Stomach (tissue), 9 donors: ENCODE data around the gene HTR7. TPM values are rescaled to one million over a fixed set of nuclear protein-coding genes. Genes with fewer than 3 reads are reported as not detected.

ENCODE experiments used
- DNase-seq, 2 donors: peaks; one replicate each; pipeline versions ENCODE4 v3.0.0 to v3.0.0-alpha.2; 2013 to 2019
- H3K27ac ChIP-seq, 5 donors: fragments of 200-600 bp in 4 of 5; sonication (generic) in 4 of 5; one replicate each; pipeline ENCODE4 v1.5.1; 2013 to 2019; ENCODE audit warnings: mild to moderate bottlenecking in 1 of 5, moderate library complexity in 1 of 5
- H3K27me3 ChIP-seq, 3 donors: fragments of 200-600 bp; sonication (generic); one replicate each; pipeline ENCODE4 v1.5.1; 2017 to 2019; ENCODE audit warnings: mixed run types in 1 of 3
- H3K36me3 ChIP-seq, 4 donors: fragments of 200-600 bp; sonication (generic); 1 replicate in 3 of 4; 2 replicates in 1 of 4; pipeline ENCODE4 v1.5.1; 2016 to 2019
- H3K4me1 ChIP-seq, 4 donors: fragments of 200-600 bp; sonication (generic); one replicate each; pipeline ENCODE4 v1.5.1; 2016 to 2019
- H3K4me3 ChIP-seq, 4 donors: fragments of 200-600 bp; sonication (generic) in 3 of 4; one replicate each; pipeline ENCODE4 v1.5.1; 2016 to 2019; ENCODE audit warnings: mild to moderate bottlenecking in 1 of 4
- H3K9me3 ChIP-seq, 4 donors: fragments of 200-600 bp; sonication (generic); one replicate each; pipeline ENCODE4 v1.5.1; 2016 to 2019
- EP300 ChIP-seq: sonication (generic); formaldehyde crosslinking; IDR thresholded peaks from one replicate; pipeline ENCODE4 v1.6.1; 2017; ENCODE audit warnings: antibody characterized with exemption
- POLR2A ChIP-seq, 4 donors: fragments of 450-650 bp; IDR thresholded peaks; one replicate each; pipeline ENCODE4 v1.6.1; 2016; ENCODE audit warnings: antibody characterized with exemption in 4 of 4, control low read depth in 2 of 4, mild to moderate bottlenecking in 1 of 4, moderate library complexity in 1 of 4
- POLR2AphosphoS5 ChIP-seq, 3 donors: sonication (generic); formaldehyde crosslinking; IDR thresholded peaks; one replicate each; pipeline ENCODE4 v1.6.1; 2016; ENCODE audit warnings: antibody characterized with exemption in 3 of 3
- WGBS, 5 donors: extraction: QIAGEN DNeasy Blood & Tissue Kit in 3 of 5; methylation state at CpG; one replicate each; pipeline versions ENCODE4 v1.1.5 to v1.1.7; 2013 to 2018; 5-methylcytosine and 5-hydroxymethylcytosine counted together
- intact Hi-C: fragments of 100-400 bp; cut with DNase I; formaldehyde crosslinking; loops from one replicate; pipeline ENCODE4 v1.15.1; 2023; ENCODE audit warnings: low total_unique reads
- polyA plus RNA-seq, 3 donors: library from polyadenylated mRNA; stranded (reverse); fragments of 200-250 nt; gene quantifications; one replicate each; pipeline ENCODE4 v1.2.3, GENCODE V29; 2013
- total RNA-seq, 5 donors: library from RNA; depleted of rRNA; stranded (reverse); fragments of >200 nt; gene quantifications; one replicate each; pipeline versions ENCODE4 v1.1.0 to v1.2.3, GENCODE V29; 2014 to 2016
- TF ChIP-seq, protein P1 (sequence below), 7 experiments: fragments of 450-650 bp in 4 of 7; fragments of 200-600 bp in 3 of 7; sonication (generic) in 3 of 7; IDR thresholded peaks; one replicate each; pipeline ENCODE4 v1.5.1; 2016 to 2019; ENCODE audit warnings: antibody characterized with exemption in 7 of 7, control low read depth in 2 of 7, mild to moderate bottlenecking in 1 of 7
- donor health status: healthy with polysubstance abuse.
- donor health status: Bipolar disorder and iron deficiency.
- donor health status: healthy.

HTR7 gene
- total and polyA plus RNA-seq, 8 donors, result 0.28 to 7.1 (median 1.8) TPM; not detected in 2

DNA sequence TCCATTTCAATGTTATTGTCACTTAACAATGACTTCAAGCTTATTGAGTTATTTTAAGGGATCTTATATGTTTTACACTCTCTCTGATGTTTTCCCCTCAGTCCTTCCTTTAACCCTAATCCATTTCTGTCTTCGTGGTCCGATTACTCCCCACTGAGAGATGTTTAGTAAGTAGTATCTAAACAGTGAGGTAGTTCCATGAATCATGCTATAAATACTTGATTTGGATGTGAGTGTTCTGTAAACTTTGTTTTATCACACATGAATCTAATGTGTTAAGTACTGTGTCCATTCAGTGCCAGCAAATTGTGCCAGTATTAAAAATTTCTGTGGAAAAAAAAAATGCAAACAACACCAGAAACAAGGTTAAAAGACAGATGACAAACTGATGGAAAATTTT lies 32.5 kb upstream of the HTR7 start:
- intact Hi-C loops, result loop anchor here (10.0 kb wide), 1 partner anchor 364 kb away; no protein-coding TSS in a partner anchor
- Histone ChIP-seq H3K36me3 (peaks cover 16 to 98% (median 92%) of the 10 kb centered on the region in 4 donors), H3K27ac (no peak overlapping the region), H3K9me3 (no peaks in the 10 kb centered on the region), H3K4me1 (peaks cover 11 to 34% (median 23%) of the 10 kb centered on the region in 4 donors), H3K4me3 (no peak overlapping the region), H3K27me3 (no peaks in the 10 kb centered on the region)
- TF ChIP-seq EP300, result no peak
- TF ChIP-seq POLR2A (IDR thresholded peaks at IDR 0.05), result no peak
- TF ChIP-seq, protein P1, sequence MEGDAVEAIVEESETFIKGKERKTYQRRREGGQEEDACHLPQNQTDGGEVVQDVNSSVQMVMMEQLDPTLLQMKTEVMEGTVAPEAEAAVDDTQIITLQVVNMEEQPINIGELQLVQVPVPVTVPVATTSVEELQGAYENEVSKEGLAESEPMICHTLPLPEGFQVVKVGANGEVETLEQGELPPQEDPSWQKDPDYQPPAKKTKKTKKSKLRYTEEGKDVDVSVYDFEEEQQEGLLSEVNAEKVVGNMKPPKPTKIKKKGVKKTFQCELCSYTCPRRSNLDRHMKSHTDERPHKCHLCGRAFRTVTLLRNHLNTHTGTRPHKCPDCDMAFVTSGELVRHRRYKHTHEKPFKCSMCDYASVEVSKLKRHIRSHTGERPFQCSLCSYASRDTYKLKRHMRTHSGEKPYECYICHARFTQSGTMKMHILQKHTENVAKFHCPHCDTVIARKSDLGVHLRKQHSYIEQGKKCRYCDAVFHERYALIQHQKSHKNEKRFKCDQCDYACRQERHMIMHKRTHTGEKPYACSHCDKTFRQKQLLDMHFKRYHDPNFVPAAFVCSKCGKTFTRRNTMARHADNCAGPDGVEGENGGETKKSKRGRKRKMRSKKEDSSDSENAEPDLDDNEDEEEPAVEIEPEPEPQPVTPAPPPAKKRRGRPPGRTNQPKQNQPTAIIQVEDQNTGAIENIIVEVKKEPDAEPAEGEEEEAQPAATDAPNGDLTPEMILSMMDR (IDR thresholded peaks at IDR 0.05), result no peak
- TF ChIP-seq POLR2AphosphoS5 (IDR thresholded peaks at IDR 0.05), result no peak
- 67 to 86% (median 81%) methylated on average over 2 of the region's 2 CpGs for WGBS, 5 donors
- no peak for DNase-seq

DNA sequence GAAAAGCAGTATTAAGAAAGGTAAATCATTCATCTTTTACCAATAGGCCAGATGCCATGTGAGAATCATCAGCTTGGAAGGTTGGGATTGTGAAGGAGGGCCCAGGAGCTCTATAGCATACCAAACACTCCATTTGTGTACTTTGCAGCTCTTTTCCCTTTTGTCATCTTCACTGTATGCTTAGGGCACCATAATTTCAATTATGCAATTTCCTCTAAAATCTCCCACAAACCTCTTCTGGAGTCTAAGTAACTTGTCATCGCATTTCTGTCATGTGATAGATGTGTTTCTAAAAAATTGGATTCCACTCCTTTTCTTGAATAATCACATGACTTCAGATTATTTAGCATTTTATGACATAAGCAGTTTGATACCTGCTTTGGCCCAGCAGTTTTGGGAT lies 31.8 kb upstream of the HTR7 start:
- DNase-seq, result no peak
- Histone ChIP-seq H3K36me3 (peaks cover 16 to 95% (median 86%) of the 10 kb centered on the region in 4 donors), H3K4me3 (no peak overlapping the region), H3K27ac (no peak overlapping the region), H3K4me1 (peaks cover 11 to 41% (median 28%) of the 10 kb centered on the region in 4 donors), H3K9me3 (no peaks in the 10 kb centered on the region), H3K27me3 (no peaks in the 10 kb centered on the region)
- intact Hi-C loops, result loop anchor here (10.0 kb wide), 1 partner anchor 365 kb away; no protein-coding TSS in a partner anchor
- TF ChIP-seq, protein P1 (IDR thresholded peaks at IDR 0.05), result no peak
- TF ChIP-seq POLR2AphosphoS5 (IDR thresholded peaks at IDR 0.05) (no peak), POLR2A (IDR thresholded peaks at IDR 0.05) (no peak), EP300 (no peak)
- WGBS, 5 donors, result 88 to 97% (median 89%) methylated on average over 1 of the region's 1 CpG

DNA sequence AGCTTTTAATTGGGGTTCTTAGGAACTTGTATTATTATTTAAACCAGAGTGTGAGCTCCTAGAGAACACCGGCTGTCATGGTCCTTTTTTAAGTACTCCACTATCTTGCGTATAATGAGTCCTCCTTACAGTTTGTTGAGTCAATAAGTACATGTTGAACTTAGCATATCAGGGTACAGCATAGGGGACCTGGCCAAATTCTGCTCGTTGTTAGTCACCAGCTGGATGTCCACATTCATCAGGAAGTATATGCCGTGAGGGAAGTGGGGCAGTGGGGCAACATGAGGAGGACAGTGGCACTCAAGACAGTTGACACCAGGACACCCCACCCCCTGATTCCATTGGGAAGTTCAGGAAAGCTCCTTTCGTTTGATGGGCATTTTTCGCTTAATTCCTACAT lies 30.5 kb upstream of the HTR7 start:
- H3K27ac ChIP-seq, result peak overlapping the region in 3 of 5 donors; percentile 38 to 58 (median 41)
- peaks cover 13 to 82% (median 73%) of the 10 kb centered on the region in 4 donors for H3K36me3 ChIP-seq

DNA sequence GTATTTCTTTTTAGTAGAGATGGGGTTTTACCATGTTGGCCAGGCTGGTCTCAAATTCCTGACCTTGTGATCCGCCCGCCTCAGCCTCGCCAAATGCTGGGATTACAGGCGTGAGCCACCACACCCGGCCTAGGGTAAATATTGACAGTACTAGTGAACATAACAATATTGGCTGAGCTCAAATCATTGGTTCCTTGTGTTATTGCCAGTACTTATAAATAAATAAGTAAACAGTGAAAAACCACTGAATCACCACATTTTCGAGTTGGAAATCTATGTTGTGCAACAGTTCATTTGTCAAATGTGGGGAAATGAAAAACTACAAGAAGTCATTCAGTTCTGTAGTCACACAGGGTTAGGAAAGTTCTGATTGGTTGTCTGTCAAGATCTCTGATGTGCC lies 29.7 kb upstream of the HTR7 start:
- TF ChIP-seq POLR2AphosphoS5 (IDR thresholded peaks at IDR 0.05) (peak in 2 of 3 donors; percentile 10 to 49), POLR2A (IDR thresholded peaks at IDR 0.05) (no peak), EP300 (no peak)
- TF ChIP-seq, protein P1 (IDR thresholded peaks at IDR 0.05), result no peak
- DNase-seq, result peak in 1 of 2 donors; percentile 60
- intact Hi-C loops, result no loop called here
- peaks cover 11 to 47% (median 33%) of the 10 kb centered on the region in 4 donors for H3K4me1 ChIP-seq
- H3K36me3 ChIP-seq, result peaks cover 7 to 79% (median 71%) of the 10 kb centered on the region in 4 donors
- H3K27ac ChIP-seq, result peak overlapping the region in 3 of 5 donors; percentile 38 to 58 (median 41)
- no peaks in the 10 kb centered on the region for H3K9me3 ChIP-seq
- WGBS, 5 donors, result 19 to 61% (median 43%) methylated on average over 6 of the region's 6 CpGs
- no peaks in the 10 kb centered on the region for H3K27me3 ChIP-seq
- no peak overlapping the region for H3K4me3 ChIP-seq

More for the DNA sequence above, 30.5 kb upstream of the HTR7 start:
- Histone ChIP-seq H3K4me3 (no peak overlapping the region), H3K27me3 (no peaks in the 10 kb centered on the region), H3K4me1 (peaks cover 11 to 47% (median 33%) of the 10 kb centered on the region in 4 donors), H3K9me3 (no peaks in the 10 kb centered on the region)
- intact Hi-C loops, result no loop called here
- TF ChIP-seq, protein P1 (IDR thresholded peaks at IDR 0.05), result no peak
- peak in 1 of 3 donors; percentile 37 for TF ChIP-seq POLR2AphosphoS5 (IDR thresholded peaks at IDR 0.05)
- 57 to 82% (median 65%) methylated on average over 6 of the region's 6 CpGs for WGBS, 5 donors
- peak in 1 of 2 donors; percentile 32 for DNase-seq
